Choroid plexus epithelial cell (primary cell): ENCODE results near the gene RBM5.

Experiments used
- DNase-seq: peaks from one replicate; pipeline ENCODE4 v3.0.0-alpha.2; 2010; ENCODE audit warnings: low read depth
- H3K4me3 ChIP-seq: 2 replicates; pipeline ENCODE4 v1.5.1; 2011; ENCODE audit warnings: low read depth, mild to moderate bottlenecking, control low read depth, low read length, moderate library complexity
- CTCF ChIP-seq: conservative IDR thresholded peaks from 2 replicates; pipeline ENCODE4 v1.5.1; 2011; ENCODE audit warnings: low read depth, mild to moderate bottlenecking, control low read depth, inconsistent platforms, low read length, moderate library complexity

The RBM5 gene

GRCh38 chr3:50088725-50089608 lies at the start of gene RBM5:
TSS of gene RBM5 (plus strand) at chr3:50088919. CDS start at chr3:50090435, 1,516 bp downstream.
- TF ChIP-seq CTCF = no peak
- H3K4me3 ChIP-seq = peak within 1 kb of the TSS; percentile 98
- peak; percentile 96 for DNase-seq

- no peak overlapping the region for H3K4me3 ChIP-seq
- TF ChIP-seq CTCF = no peak
- peak; percentile 25 for DNase-seq
Measured at GRCh38 chr3:50044976-50045375, 43.7 kb upstream of the RBM5 start.

- TF ChIP-seq CTCF = no peak
- no peak overlapping the region for H3K4me3 ChIP-seq
- DNase-seq = no peak
Measured at GRCh38 chr3:50047426-50047825, 41.3 kb upstream of the RBM5 start.

GRCh38 chr3:50050361-50050760 lies 38.4 kb upstream of the RBM5 start:
- TF ChIP-seq CTCF = no peak
- DNase-seq = peak; percentile 79
- H3K4me3 ChIP-seq = no peak overlapping the region

GRCh38 chr3:50057756-50058155 lies 31.0 kb upstream of the RBM5 start:
- no peak for TF ChIP-seq CTCF
- no peak for DNase-seq
- H3K4me3 ChIP-seq = no peak overlapping the region

GRCh38 chr3:50068134-50068533 lies 20.6 kb upstream of the RBM5 start:
- H3K4me3 ChIP-seq = no peak overlapping the region
- DNase-seq = peak; percentile 25
- no peak for TF ChIP-seq CTCF

- DNase-seq = no peak
- H3K4me3 ChIP-seq = no peak overlapping the region
- no peak for TF ChIP-seq CTCF
Measured at GRCh38 chr3:50078091-50078490, 10.6 kb upstream of the RBM5 start.
